ENCODE results near the gene MBD4. TPM values are rescaled to one million over a fixed set of nuclear protein-coding genes. Genes with fewer than 3 reads are reported as not detected.
A peak's percentile ranks its signal among the peaks of the same experiment; 100 is the strongest.
"Not testable (repeated sequence)": the region's sequence is repeated elsewhere in the genome, so short reads cannot be mapped to it uniquely, and the experiment has no call there.

Gene MBD4
- polyA plus RNA-seq, 2 of the 4 experiments (the other 2 are of a cell fraction), result 32.7 to 49.7 TPM

DNA sequence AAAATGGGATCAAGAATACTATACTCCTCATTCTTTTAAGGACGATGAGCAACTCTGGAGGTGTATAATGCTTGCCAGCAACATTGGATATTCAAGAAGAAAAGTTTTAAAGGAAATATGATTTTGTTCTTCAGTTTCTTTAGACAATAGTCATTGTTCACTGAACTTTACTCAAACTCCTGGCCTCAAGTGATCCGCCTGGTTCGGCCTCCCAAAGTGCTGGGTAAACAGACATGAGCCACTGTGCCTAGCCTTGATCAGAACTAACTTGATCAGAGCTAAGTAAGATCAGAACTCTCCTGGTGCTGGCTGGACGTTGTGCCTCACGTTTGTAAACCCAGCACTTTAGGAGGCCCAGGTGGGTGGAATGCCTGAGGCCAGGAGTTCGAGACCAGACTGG, 23.9 kb downstream of the MBD4 start (continued):
- TF ChIP-seq, protein P1, sequence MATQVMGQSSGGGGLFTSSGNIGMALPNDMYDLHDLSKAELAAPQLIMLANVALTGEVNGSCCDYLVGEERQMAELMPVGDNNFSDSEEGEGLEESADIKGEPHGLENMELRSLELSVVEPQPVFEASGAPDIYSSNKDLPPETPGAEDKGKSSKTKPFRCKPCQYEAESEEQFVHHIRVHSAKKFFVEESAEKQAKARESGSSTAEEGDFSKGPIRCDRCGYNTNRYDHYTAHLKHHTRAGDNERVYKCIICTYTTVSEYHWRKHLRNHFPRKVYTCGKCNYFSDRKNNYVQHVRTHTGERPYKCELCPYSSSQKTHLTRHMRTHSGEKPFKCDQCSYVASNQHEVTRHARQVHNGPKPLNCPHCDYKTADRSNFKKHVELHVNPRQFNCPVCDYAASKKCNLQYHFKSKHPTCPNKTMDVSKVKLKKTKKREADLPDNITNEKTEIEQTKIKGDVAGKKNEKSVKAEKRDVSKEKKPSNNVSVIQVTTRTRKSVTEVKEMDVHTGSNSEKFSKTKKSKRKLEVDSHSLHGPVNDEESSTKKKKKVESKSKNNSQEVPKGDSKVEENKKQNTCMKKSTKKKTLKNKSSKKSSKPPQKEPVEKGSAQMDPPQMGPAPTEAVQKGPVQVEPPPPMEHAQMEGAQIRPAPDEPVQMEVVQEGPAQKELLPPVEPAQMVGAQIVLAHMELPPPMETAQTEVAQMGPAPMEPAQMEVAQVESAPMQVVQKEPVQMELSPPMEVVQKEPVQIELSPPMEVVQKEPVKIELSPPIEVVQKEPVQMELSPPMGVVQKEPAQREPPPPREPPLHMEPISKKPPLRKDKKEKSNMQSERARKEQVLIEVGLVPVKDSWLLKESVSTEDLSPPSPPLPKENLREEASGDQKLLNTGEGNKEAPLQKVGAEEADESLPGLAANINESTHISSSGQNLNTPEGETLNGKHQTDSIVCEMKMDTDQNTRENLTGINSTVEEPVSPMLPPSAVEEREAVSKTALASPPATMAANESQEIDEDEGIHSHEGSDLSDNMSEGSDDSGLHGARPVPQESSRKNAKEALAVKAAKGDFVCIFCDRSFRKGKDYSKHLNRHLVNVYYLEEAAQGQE (IDR thresholded peaks at IDR 0.05), result no peak
- TF ChIP-seq NFE2L2 (conservative IDR thresholded peaks at IDR 0.05; ENCODE audit: low read length) (no peak), HDAC2 (IDR thresholded peaks at IDR 0.05) (no peak), TFCP2L1 (CRISPR knock-in tag; IDR thresholded peaks at IDR 0.05) (no peak), CHD2 (IDR thresholded peaks at IDR 0.05; ENCODE audit: low read length, partially characterized antibody) (no peak)

DNA sequence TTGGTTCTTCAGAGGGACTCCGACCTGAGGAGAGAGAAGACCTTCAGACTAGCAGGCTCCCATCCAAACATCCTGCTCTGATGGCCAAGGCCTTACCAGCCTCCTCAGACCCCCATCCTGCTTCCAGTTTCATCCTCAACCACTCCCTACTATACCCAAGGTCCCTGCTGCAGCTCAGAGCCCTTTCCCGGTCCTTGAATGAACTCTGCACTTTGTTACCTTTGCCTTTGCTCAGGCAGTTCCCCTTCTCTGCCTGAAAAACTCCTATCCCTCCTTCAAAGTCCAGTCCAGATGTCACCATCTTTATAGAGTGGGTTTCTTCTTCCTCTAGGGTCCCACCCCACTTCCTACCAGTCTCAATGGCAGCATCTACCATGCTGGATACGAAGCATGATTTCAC, 24.4 kb downstream of the MBD4 start:
- H3K4me3 ChIP-seq, result no peak overlapping the region
- FAIRE-seq (no peak), ATAC-seq (no peak), DNase-seq (ENCODE audit: low read depth in 1 of 2, low spot score in 1 of 2) (no peak)
- ChIA-PET CTCF (interaction anchor here (1.4 kb wide), 1 partner anchor 21 kb away, joined by 3 read pairs; no protein-coding TSS in a partner anchor), POLR2A (no interaction called here)
- peaks cover 52% of the 10 kb centered on the region for H3K4me1 ChIP-seq
- 95% methylated on average over 3 of the region's 3 CpGs for WGBS (ENCODE audit: missing lambda C conversion rate)
- no peaks in the 10 kb centered on the region for H3K9me3 ChIP-seq
- H3K4me2 ChIP-seq, result no peak overlapping the region
- TF ChIP-seq, protein P2, sequence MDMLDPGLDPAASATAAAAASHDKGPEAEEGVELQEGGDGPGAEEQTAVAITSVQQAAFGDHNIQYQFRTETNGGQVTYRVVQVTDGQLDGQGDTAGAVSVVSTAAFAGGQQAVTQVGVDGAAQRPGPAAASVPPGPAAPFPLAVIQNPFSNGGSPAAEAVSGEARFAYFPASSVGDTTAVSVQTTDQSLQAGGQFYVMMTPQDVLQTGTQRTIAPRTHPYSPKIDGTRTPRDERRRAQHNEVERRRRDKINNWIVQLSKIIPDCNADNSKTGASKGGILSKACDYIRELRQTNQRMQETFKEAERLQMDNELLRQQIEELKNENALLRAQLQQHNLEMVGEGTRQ (IDR thresholded peaks at IDR 0.05), result no peak
- TF ChIP-seq NFE2L2 (conservative IDR thresholded peaks at IDR 0.05; ENCODE audit: low read length) (no peak), EHMT2 (IDR thresholded peaks at IDR 0.05; ENCODE audit: low read depth) (no peak), SMC3 (IDR thresholded peaks at IDR 0.05) (no peak)
- peak overlapping the region; percentile 93 to 94 for H3K27ac ChIP-seq

DNA sequence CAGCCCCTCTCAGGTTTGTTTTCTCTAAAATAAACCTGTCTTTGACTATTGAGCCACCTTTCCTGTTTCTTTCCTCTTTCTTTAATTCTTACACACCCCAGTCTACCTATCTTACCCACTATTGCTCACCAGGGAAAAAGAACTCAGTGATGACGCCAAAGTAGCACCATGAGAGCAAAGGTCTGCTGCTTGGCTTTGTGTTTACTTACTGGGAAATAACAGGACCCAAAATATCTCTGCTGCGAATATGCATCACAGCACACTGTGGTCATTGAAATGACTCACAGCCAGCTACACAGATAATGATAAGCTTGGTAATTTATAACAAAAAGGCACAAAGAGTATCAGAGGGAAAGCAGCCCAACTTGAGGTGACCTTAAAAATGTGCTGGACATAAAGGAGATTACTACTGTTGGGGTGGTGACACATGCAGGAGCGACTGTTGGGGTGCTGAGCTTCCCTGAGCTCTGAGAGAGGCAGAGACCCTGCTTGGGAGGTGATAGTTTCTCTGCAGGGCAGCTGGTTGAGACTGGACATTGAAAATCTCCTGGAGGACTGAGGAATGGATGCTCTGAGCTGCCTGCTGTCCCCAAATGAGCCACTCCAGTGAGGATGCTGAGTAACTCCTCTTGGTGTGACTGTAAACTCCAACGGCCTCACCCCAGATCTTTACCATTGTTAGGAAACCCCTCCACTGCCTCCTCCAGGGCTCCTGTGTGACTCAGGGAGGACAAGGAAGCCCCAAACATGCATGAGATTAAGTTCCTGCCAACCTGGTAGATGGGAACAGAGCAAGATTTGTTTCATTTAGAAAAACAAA, 25.9 kb downstream of the MBD4 start:
- POLR2A ChIA-PET, result interaction anchor here (1.0 to 2.1 kb wide), 3 partner anchors 14 to 26 kb away, joined by 3 to 16 read pairs (median 3); partner anchors contain the start of genes EFCAB12 and MBD4

DNA sequence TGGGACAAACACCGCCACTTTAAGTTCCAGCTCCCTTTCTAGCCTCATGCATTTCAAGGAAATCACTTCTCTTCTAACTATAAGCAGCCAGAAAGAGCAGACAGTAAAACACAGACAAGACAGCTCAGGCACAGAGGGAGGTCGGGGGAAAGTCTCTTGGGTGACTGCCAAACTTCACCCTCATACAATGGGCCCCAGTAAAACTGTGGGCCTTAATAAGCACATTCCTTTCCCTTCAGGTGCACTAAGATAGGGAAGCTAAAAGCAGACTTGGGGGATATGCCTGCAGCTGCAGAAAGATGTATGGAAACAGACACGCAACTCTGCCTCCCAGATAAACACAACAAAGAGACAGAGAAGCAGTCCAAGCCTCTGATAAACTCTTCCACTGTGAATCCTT, 26.5 kb downstream of the MBD4 start:
- ChIA-PET POLR2A (interaction anchor here (1.0 to 2.1 kb wide), 2 partner anchors 14 to 15 kb away, joined by 3 to 16 read pairs; partner anchors contain the start of gene EFCAB12), CTCF (interaction anchor here (0.8 to 1.2 kb wide), 4 partner anchors 10 to 35 kb away, joined by 3 to 5 read pairs (median 4); no protein-coding TSS in a partner anchor)
- Histone ChIP-seq H3K4me2 (peak overlapping the region; percentile 75), H3K27ac (peak overlapping the region; percentile 93 to 94), H3K4me1 (peaks cover 48% of the 10 kb centered on the region)
- not testable (repeated sequence) for DNase-seq (ENCODE audit: low read depth in 1 of 2, low spot score in 1 of 2); FAIRE-seq; H3K9me3 ChIP-seq; H3K4me3 ChIP-seq
- 37% methylated on average over 3 of the region's 3 CpGs for WGBS (ENCODE audit: missing lambda C conversion rate)
- peak in 1 of 2 experiments; percentile 33; a peak in 3 of 6 replicates for ATAC-seq

More for the DNA sequence above, 25.9 kb downstream of the MBD4 start:
- ATAC-seq (peak; percentile 93 to 94), DNase-seq (ENCODE audit: low read depth in 1 of 2, low spot score in 1 of 2) (peak; percentile 67 to 87), FAIRE-seq (no peak)
- CTCF ChIA-PET, result interaction anchor here (0.8 to 1.4 kb wide), 2 partner anchors 19 to 36 kb away, joined by 3 read pairs; no protein-coding TSS in a partner anchor
- no peaks in the 10 kb centered on the region for H3K9me3 ChIP-seq
- peak overlapping the region; percentile 93 to 94 for H3K27ac ChIP-seq
- TF ChIP-seq GATA3 (IDR thresholded peaks at IDR 0.05; ENCODE audit: borderline replicate concordance) (peak; percentile 74; the same call in 1 of the 2 replicates), FOSL2 (IDR thresholded peaks at IDR 0.05) (peak; percentile 55), FOSL2 (CRISPR knock-in tag; IDR thresholded peaks at IDR 0.05) (peak; percentile 81), RNF2 (IDR thresholded peaks at IDR 0.05; ENCODE audit: borderline replicate concordance, low read depth) (no peak), CEBPB (IDR thresholded peaks at IDR 0.05) (0 out of 4 replicates have a peak, but pooled peaks of 1 of the 2 experiments have one; percentile 41), JUNB (IDR thresholded peaks at IDR 0.05) (peak; percentile 56; the same call in 1 of the 2 replicates), JUN (IDR thresholded peaks at IDR 0.05) (peak; percentile 33 to 39; a peak in 1 of 5 replicates)
- TF ChIP-seq, protein P3, sequence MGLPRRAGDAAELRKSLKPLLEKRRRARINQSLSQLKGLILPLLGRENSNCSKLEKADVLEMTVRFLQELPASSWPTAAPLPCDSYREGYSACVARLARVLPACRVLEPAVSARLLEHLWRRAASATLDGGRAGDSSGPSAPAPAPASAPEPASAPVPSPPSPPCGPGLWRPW (IDR thresholded peaks at IDR 0.05), result no peak
- TF ChIP-seq, protein P4, sequence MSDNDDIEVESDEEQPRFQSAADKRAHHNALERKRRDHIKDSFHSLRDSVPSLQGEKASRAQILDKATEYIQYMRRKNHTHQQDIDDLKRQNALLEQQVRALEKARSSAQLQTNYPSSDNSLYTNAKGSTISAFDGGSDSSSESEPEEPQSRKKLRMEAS (IDR thresholded peaks at IDR 0.05), result peak; percentile 42; the same call in 1 of the 2 replicates
- peak overlapping the region; percentile 75 for H3K4me2 ChIP-seq
- no peak overlapping the region for H3K4me3 ChIP-seq
- whole genome bisulfite sequencing (ENCODE audit: missing lambda C conversion rate), result 3% methylated on average over 4 of the region's 4 CpGs
- H3K4me1 ChIP-seq, result peaks cover 52% of the 10 kb centered on the region

Measured in A549 (cell line).